ENCODE data around the gene LRP11. TPM values are rescaled to one million over a fixed set of nuclear protein-coding genes. Genes with fewer than 3 reads are reported as not detected.

Gene LRP11
- total and polyA plus RNA-seq, 2 of the 13 experiments (the other 11 are each of a cell fraction or from before 2014, with no cell fraction given): 32.4 to 48.9 TPM

GRCh38 chr6:149863698-149864577 is at the start of gene LRP11 (continued):
- no peak for TF ChIP-seq FUBP1 (CRISPR knock-in tag; IDR thresholded peaks at IDR 0.05; ENCODE audit: borderline replicate concordance)
- peak; percentile 58; the same call in 1 of the 2 replicates for TF ChIP-seq TFDP1 (CRISPR knock-in tag; IDR thresholded peaks at IDR 0.05; ENCODE audit: borderline replicate concordance)
- TF ChIP-seq TSC22D2 (CRISPR knock-in tag; IDR thresholded peaks at IDR 0.05; ENCODE audit: borderline replicate concordance): peak; percentile 79; the same call in 1 of the 2 replicates
- no peak for TF ChIP-seq MTF1 (CRISPR knock-in tag; IDR thresholded peaks at IDR 0.05)
- TF ChIP-seq FOXO4 (CRISPR knock-in tag; conservative IDR thresholded peaks at IDR 0.05): 0 out of 2 replicates have a peak, but pooled peaks have one; percentile 65
- no peak for TF ChIP-seq CBX2 (IDR thresholded peaks at IDR 0.05; ENCODE audit: low read depth, low read length)
- 0 out of 2 replicates have a peak, but pooled peaks have one; percentile 5 for TF ChIP-seq CBX2 (CRISPR knock-in tag; IDR thresholded peaks at IDR 0.05; ENCODE audit: low read depth)
- TF ChIP-seq ZBTB10 (CRISPR knock-in tag; IDR thresholded peaks at IDR 0.05; ENCODE audit: borderline replicate concordance): no peak
- TF ChIP-seq ZMYM2 (CRISPR knock-in tag; IDR thresholded peaks at IDR 0.05): no peak
- TF ChIP-seq REXO4 (CRISPR knock-in tag; IDR thresholded peaks at IDR 0.05; ENCODE audit: borderline replicate concordance): 0 out of 2 replicates have a peak, but pooled peaks have one; percentile 69
- TF ChIP-seq ZNF607 (CRISPR knock-in tag; IDR thresholded peaks at IDR 0.05; ENCODE audit: borderline replicate concordance): peak; percentile 54
- TF ChIP-seq TRIM22 (IDR thresholded peaks at IDR 0.05): no peak
- TF ChIP-seq AHR (CRISPR knock-in tag; IDR thresholded peaks at IDR 0.05): peak; percentile 57; the same call in 1 of the 2 replicates
- TF ChIP-seq TCF7 (IDR thresholded peaks at IDR 0.05; ENCODE audit: low read depth): no peak
- no peak for TF ChIP-seq NR2F1 (CRISPR knock-in tag; IDR thresholded peaks at IDR 0.05)
- TF ChIP-seq ZSCAN30 (CRISPR knock-in tag; IDR thresholded peaks at IDR 0.05): no peak
- TF ChIP-seq ZNF234 (CRISPR knock-in tag; conservative IDR thresholded peaks at IDR 0.05): no peak
- no peak for TF ChIP-seq ZNF382 (CRISPR knock-in tag; IDR thresholded peaks at IDR 0.05; ENCODE audit: borderline replicate concordance)
